HepG2 (cell line): ENCODE data around the gene AIP. TPM values are rescaled to one million over a fixed set of nuclear protein-coding genes. Genes with fewer than 3 reads are reported as not detected.
"Not testable (repeated sequence)": the region's sequence is repeated elsewhere in the genome, so short reads cannot be mapped to it uniquely, and the experiment has no call there.

Source experiments
- ATAC-seq: fragments of 200-7000 bp; cut with Tn5 transposase; 3 replicates; pipeline ENCODE4 v1.9.1; 2020; ENCODE audit warnings: mild to moderate bottlenecking, moderate library complexity
- BruUV-seq: library from RNA; stranded (reverse); fragments of 400-500 nt; replicated peaks from 2 replicates; lab custom pipeline; 2021; lab: Mats Ljungman, UMichigan
- CTCF ChIA-PET: fragments of 300-600 bp; formaldehyde crosslinking; extraction: SDS; loops from one replicate; lab custom pipeline; 2021; ENCODE audit warnings: low total read pairs, inconsistent platforms, low intra/inter-chr PET ratio; lab: Yijun Ruan, JAX
- POLR2A ChIA-PET: fragments of 350-600 bp; sonication (Branson Sonifier 250); formaldehyde crosslinking; loops from one replicate; lab custom pipeline; 2020; ENCODE audit warnings: antibody characterized with exemption, inconsistent platforms; lab: Yijun Ruan, JAX
- DNase-seq: peaks from one replicate; pipeline ENCODE4 v3.0.0-alpha.2; 2015; ENCODE audit warnings: low spot score
- FAIRE-seq: peaks from 3 replicates; lab custom pipeline; 2011; peaks lifted over from hg19 to GRCh38; lab: Jason Lieb, UNC
- H2AFZ ChIP-seq: one replicate; pipeline ENCODE4 v1.6.1; 2011; ENCODE audit warnings: low read length, inconsistent platforms
- H3K27ac ChIP-seq: fragments of 300-600 bp; 3 replicates; pipeline ENCODE4 v1.8.0; 2011; ENCODE audit warnings: mixed run types, mild to moderate bottlenecking, mixed read lengths, low read length, inconsistent platforms; ENCODE audit not compliant: insufficient read depth; ENCODE audit errors: extremely low read length
- H3K27me3 ChIP-seq, 2 experiments: fragments of 200-600 bp in 1 of 2; 2 replicates in 1 of 2; 3 replicates in 1 of 2; pipeline versions ENCODE4 v1.6.0 to v1.8.0; 2011; ENCODE audit warnings: low read length in 2 of 2, mild to moderate bottlenecking in 2 of 2, moderate library complexity in 2 of 2, inconsistent platforms in 1 of 2; ENCODE audit not compliant: insufficient read depth in 2 of 2, control insufficient read depth in 1 of 2
- H3K36me3 ChIP-seq, 2 experiments: fragments of 200-600 bp in 1 of 2; replicated peaks in 1 of 2; 2 replicates in 1 of 2; 3 replicates in 1 of 2; pipeline versions ENCODE4 v1.5.1 to v1.8.0; 2011; ENCODE audit warnings: low read length in 2 of 2, inconsistent platforms in 1 of 2; ENCODE audit not compliant: insufficient read depth in 2 of 2, control insufficient read depth in 1 of 2
- H3K4me1 ChIP-seq: 2 replicates; pipeline ENCODE4 v1.5.1; 2012; ENCODE audit warnings: low read length, inconsistent platforms; ENCODE audit not compliant: insufficient read depth
- H3K4me2 ChIP-seq: 2 replicates; pipeline ENCODE4 v1.6.0; 2011; ENCODE audit warnings: low read depth, low read length, inconsistent platforms
- H3K4me3 ChIP-seq, 3 experiments: fragments of 200-600 bp in 1 of 3; sonication (generic), shearing (Covaris generic) in 1 of 3; replicated peaks in 1 of 3; 2 replicates each; pipeline ENCODE4 v1.5.1; 2011 to 2016; ENCODE audit warnings: low read length in 3 of 3, inconsistent platforms in 2 of 3, low read depth in 2 of 3, mild to moderate bottlenecking in 2 of 3, control low read depth in 1 of 3, mixed read lengths in 1 of 3; ENCODE audit not compliant: insufficient read depth in 1 of 3
- H3K79me2 ChIP-seq: one replicate; pipeline ENCODE4 v1.6.1; 2011; ENCODE audit warnings: low read length, inconsistent platforms; ENCODE audit not compliant: insufficient read depth
- H3K9ac ChIP-seq: 2 replicates; pipeline ENCODE4 v1.6.0; 2011; ENCODE audit warnings: mild to moderate bottlenecking, low read depth, low read length, inconsistent platforms; ENCODE audit not compliant: insufficient read depth
- H3K9me3 ChIP-seq: 2 replicates; pipeline ENCODE4 v1.5.1; 2012; ENCODE audit warnings: mild to moderate bottlenecking, low read length
- H4K20me1 ChIP-seq: 2 replicates; pipeline ENCODE4 v1.6.0; 2011; ENCODE audit warnings: inconsistent platforms, mild to moderate bottlenecking, low read length, moderate library complexity; ENCODE audit not compliant: insufficient read depth
- ZNF121 ChIP-seq: sonication (generic); formaldehyde crosslinking; IDR thresholded peaks from 2 replicates; pipeline ENCODE4 v1.5.0; 2020; ENCODE audit warnings: mild to moderate bottlenecking, missing genetic modification reagents
- WGBS: methylation state at CpG from one replicate; pipeline ENCODE4 v1.1.6; 2017; ENCODE audit warnings: low lambda C conversion rate; 5-methylcytosine and 5-hydroxymethylcytosine counted together
- in situ Hi-C: cut with HindIII; loops from 2 replicates; pipeline ENCODE4 v1.10.0; 2017; ENCODE audit warnings: low pct_unique_long_range_greater_than_20kb; ENCODE audit not compliant: extremely low pct_ligation_motif_present
- intact Hi-C: fragments of 100-400 bp; cut with micrococcal nuclease; formaldehyde crosslinking; loops from one replicate; pipeline ENCODE4 v1.10.0; 2022; ENCODE audit not compliant: unreplicated experiment
- polyA plus RNA-seq, 8 experiments: library from polyadenylated mRNA; depleted of rRNA in 3 of 8; stranded (reverse) in 7 of 8; unstranded in 1 of 8; fragments of >200 nt; fragmentation: Illumina TruSeq in 4 of 8; extraction: Trizol in 4 of 8; gene quantifications; 2 replicates each; pipeline versions ENCODE4 v1.2.1 to v1.2.3, GENCODE V29; 2011 to 2016; ENCODE audit warnings: low read depth in 4 of 8, missing spikeins in 1 of 8, mixed read lengths in 1 of 8; ENCODE audit not compliant: insufficient read depth in 1 of 8
- total RNA-seq, 5 experiments: library from RNA; depleted of rRNA; stranded (reverse); fragments of >200 nt; fragmentation: Illumina TruSeq; extraction: Trizol; gene quantifications; 2 replicates each; pipeline ENCODE4 v1.2.3, GENCODE V29; 2016; ENCODE audit warnings: low read depth in 1 of 5
- TF ChIP-seq, protein P1 (sequence below): sonication (generic); formaldehyde crosslinking; IDR thresholded peaks from 2 replicates; pipeline ENCODE4 v1.5.0; 2020; ENCODE audit warnings: mild to moderate bottlenecking, missing genetic modification reagents
- TF ChIP-seq, protein P2 (sequence below): sonication (generic); formaldehyde crosslinking; IDR thresholded peaks from 2 replicates; pipeline ENCODE4 v1.4.0; 2020; ENCODE audit warnings: missing genetic modification reagents

The AIP gene
- total and polyA plus RNA-seq, 2 of the 13 experiments (the other 11 are each of a cell fraction or from before 2014, with no cell fraction given): 51.8 to 110 TPM

DNA sequence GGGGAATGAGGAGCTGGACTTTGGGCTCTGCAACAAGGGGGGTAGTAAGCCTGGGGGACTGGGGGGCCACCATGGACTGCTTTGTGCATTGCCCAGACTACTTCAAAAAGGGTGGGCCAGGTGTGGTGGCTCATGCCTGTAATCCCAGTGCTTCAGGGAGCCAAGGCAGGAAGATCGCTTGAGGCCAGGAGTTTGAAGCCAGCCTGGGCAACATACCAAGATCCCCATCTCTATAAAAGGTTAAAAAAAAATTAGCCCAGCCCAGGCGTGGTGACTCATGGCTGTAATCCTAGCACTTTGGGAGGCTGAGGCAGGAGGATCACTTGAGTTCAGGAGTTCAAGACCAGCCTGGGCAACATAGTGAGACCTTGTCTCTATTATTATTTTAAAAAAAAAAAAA, 17.3 kb upstream of the AIP start:
- BruUV-seq, H4K20me1 ChIP-seq, H3K36me3 ChIP-seq, H3K9me3 ChIP-seq, H3K27me3 ChIP-seq, FAIRE-seq, intact Hi-C loops, DNase-seq, H3K79me2 ChIP-seq, H2AFZ ChIP-seq, ATAC-seq, CTCF ChIA-PET: not testable (repeated sequence)
- Histone ChIP-seq H3K4me2 (peak overlapping the region; percentile 74), H3K4me1 (peaks cover 50% of the 10 kb centered on the region), H3K4me3 (peak overlapping the region; percentile 57 to 97 (median 80)), H3K27ac (peak overlapping the region; percentile 64), H3K9ac (peak overlapping the region; percentile 73)
- in situ Hi-C loops: loop anchor here (5.0 kb wide), 1 partner anchor 63 kb away; the partner anchor contains the start of genes PPP1CA and TBC1D10C
- POLR2A ChIA-PET: interaction anchor here (0.6 to 2.5 kb wide), 11 partner anchors 8 to 185 kb away, joined by 3 to 16 read pairs (median 4); partner anchors contain the start of genes ACY3, AIP, CORO1B and PPP1CA
- WGBS: 83% methylated on average over 2 of the region's 2 CpGs
- TF ChIP-seq ZNF121: peak; percentile 51; the same call in 1 of the 2 replicates
- TF ChIP-seq, protein P1, sequence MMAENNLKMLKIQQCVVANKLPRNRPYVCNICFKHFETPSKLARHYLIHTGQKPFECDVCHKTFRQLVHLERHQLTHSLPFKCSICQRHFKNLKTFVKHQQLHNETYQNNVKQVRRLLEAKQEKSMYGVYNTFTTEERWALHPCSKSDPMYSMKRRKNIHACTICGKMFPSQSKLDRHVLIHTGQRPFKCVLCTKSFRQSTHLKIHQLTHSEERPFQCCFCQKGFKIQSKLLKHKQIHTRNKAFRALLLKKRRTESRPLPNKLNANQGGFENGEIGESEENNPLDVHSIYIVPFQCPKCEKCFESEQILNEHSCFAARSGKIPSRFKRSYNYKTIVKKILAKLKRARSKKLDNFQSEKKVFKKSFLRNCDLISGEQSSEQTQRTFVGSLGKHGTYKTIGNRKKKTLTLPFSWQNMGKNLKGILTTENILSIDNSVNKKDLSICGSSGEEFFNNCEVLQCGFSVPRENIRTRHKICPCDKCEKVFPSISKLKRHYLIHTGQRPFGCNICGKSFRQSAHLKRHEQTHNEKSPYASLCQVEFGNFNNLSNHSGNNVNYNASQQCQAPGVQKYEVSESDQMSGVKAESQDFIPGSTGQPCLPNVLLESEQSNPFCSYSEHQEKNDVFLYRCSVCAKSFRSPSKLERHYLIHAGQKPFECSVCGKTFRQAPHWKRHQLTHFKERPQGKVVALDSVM (CRISPR knock-in tag): peak; percentile 70
- TF ChIP-seq, protein P2, sequence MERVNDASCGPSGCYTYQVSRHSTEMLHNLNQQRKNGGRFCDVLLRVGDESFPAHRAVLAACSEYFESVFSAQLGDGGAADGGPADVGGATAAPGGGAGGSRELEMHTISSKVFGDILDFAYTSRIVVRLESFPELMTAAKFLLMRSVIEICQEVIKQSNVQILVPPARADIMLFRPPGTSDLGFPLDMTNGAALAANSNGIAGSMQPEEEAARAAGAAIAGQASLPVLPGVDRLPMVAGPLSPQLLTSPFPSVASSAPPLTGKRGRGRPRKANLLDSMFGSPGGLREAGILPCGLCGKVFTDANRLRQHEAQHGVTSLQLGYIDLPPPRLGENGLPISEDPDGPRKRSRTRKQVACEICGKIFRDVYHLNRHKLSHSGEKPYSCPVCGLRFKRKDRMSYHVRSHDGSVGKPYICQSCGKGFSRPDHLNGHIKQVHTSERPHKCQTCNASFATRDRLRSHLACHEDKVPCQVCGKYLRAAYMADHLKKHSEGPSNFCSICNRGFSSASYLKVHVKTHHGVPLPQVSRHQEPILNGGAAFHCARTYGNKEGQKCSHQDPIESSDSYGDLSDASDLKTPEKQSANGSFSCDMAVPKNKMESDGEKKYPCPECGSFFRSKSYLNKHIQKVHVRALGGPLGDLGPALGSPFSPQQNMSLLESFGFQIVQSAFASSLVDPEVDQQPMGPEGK: peak; percentile 26; the same call in 1 of the 2 replicates
